HEK293T (cell line): ENCODE measurements around the gene ZNF497.
"Not testable (repeated sequence)": the region's sequence is repeated elsewhere in the genome, so short reads cannot be mapped to it uniquely, and the experiment has no call there.

Experiments used
- ARNT ChIP-seq: fragments of 450-650 bp; IDR thresholded peaks from 2 replicates; pipeline ENCODE4 v1.6.1; 2017; ENCODE audit warnings: mild to moderate bottlenecking
- FOXA1 ChIP-seq: fragments of 450-650 bp; IDR thresholded peaks from 2 replicates; pipeline ENCODE4 v1.6.1; 2016; ENCODE audit warnings: mild to moderate bottlenecking
- FOXK2 ChIP-seq: fragments of 450-650 bp; IDR thresholded peaks from 2 replicates; pipeline ENCODE4 v1.6.1; 2016; ENCODE audit warnings: mild to moderate bottlenecking
- FOXM1 ChIP-seq: fragments of 450-650 bp; IDR thresholded peaks from 2 replicates; pipeline ENCODE4 v1.6.1; 2017; ENCODE audit warnings: mild to moderate bottlenecking, borderline replicate concordance
- HDGF ChIP-seq: fragments of 450-650 bp; IDR thresholded peaks from 2 replicates; pipeline ENCODE4 v1.6.1; 2017; ENCODE audit warnings: antibody characterized with exemption, borderline replicate concordance
- L3MBTL2 ChIP-seq: fragments of 450-650 bp; conservative IDR thresholded peaks from 2 replicates; pipeline ENCODE4 v1.6.1; 2016; ENCODE audit warnings: mild to moderate bottlenecking
- NFRKB ChIP-seq: fragments of 450-650 bp; IDR thresholded peaks from 2 replicates; pipeline ENCODE4 v1.6.1; 2016; ENCODE audit warnings: mild to moderate bottlenecking, moderate library complexity
- SP1 ChIP-seq: fragments of 450-650 bp; IDR thresholded peaks from 2 replicates; pipeline ENCODE4 v1.6.1; 2017
- SUZ12 ChIP-seq: fragments of 450-650 bp; IDR thresholded peaks from 2 replicates; pipeline ENCODE4 v1.6.1; 2016; ENCODE audit warnings: mild to moderate bottlenecking
- ZNF384 ChIP-seq: fragments of 450-650 bp; IDR thresholded peaks from 2 replicates; pipeline ENCODE4 v1.6.1; 2016
- TF ChIP-seq, protein P1 (sequence below): fragments of 450-650 bp; IDR thresholded peaks from 2 replicates; pipeline ENCODE4 v1.6.1; 2016

DNA sequence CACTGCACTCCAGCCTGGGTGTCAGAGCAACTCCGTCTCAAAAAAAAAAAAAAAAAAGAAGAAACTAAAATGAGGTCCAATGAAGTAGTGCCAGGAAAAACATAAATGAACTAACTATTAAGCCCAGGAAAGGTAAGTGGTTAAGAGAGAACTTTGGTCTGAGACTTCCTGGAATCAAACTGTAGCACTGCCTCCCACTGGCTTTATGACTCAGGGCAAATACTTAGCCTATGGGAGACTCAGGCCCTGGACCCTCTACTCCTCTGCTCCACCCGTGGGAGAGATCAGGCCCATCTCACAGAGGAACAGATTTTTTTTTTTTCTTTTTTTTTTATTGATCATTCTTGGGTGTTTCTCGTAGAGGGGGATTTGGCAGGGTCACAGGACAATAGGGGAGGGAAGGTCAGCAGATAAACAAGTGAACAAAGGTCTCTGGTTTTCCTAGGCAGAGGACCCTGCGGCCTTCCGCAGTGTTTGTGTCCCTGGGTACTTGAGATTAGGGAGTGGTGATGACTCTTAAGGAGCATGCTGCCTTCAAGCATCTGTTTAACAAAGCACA is 41.4 kb upstream of the ZNF497 start:
- not testable (repeated sequence) for TF ChIP-seq SUZ12, FOXM1, ARNT, NFRKB, HDGF, SP1, FOXA1, L3MBTL2, FOXK2, ZNF384
- TF ChIP-seq, protein P1, sequence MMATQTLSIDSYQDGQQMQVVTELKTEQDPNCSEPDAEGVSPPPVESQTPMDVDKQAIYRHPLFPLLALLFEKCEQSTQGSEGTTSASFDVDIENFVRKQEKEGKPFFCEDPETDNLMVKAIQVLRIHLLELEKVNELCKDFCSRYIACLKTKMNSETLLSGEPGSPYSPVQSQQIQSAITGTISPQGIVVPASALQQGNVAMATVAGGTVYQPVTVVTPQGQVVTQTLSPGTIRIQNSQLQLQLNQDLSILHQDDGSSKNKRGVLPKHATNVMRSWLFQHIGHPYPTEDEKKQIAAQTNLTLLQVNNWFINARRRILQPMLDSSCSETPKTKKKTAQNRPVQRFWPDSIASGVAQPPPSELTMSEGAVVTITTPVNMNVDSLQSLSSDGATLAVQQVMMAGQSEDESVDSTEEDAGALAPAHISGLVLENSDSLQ: not testable (repeated sequence)
